ENCODE data around the gene COL11A2.

DNA sequence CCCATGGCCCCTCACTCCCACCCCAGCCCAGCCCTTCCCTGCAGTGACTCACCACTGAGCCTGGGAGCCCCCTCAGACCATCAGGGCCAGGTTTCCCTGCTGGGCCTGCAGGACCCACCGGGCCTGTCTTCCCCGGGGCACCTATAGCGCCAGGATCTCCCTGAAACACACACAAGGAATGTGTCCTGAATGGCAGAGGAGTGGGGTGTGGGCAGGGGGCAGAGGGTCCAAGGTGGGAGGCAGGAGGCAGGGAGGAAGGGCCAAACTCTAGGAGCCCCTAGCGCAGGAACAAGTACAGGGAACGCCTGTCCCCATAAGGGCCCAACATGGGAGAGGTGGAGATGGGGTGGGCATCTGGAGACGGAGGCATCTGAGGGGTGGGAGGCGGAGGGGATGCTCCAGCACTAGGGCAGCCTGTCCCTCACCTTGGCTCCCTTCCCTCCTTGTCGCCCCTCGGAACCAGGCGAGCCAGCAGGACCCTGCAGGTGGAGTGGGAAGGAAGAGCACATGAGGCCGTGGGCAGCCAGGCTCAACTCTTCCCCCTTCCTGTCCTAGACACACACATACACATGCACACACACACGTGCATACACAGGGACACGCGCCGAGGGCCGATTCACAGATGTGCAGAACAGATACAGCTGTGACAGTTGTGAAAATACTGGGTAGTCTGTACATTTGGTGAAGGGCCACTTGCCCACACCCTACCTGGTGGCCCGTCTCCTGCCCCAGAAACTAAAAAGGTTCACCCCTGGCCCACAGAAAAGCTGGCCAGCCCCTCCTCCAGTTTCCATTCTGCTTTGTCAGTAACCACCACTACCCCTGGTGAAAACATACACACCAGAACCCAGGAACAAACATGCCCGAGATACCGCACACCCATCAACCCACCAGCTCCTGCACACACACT is 24.6 kb downstream of the COL11A2 start:
- TF ChIP-seq, protein P1, sequence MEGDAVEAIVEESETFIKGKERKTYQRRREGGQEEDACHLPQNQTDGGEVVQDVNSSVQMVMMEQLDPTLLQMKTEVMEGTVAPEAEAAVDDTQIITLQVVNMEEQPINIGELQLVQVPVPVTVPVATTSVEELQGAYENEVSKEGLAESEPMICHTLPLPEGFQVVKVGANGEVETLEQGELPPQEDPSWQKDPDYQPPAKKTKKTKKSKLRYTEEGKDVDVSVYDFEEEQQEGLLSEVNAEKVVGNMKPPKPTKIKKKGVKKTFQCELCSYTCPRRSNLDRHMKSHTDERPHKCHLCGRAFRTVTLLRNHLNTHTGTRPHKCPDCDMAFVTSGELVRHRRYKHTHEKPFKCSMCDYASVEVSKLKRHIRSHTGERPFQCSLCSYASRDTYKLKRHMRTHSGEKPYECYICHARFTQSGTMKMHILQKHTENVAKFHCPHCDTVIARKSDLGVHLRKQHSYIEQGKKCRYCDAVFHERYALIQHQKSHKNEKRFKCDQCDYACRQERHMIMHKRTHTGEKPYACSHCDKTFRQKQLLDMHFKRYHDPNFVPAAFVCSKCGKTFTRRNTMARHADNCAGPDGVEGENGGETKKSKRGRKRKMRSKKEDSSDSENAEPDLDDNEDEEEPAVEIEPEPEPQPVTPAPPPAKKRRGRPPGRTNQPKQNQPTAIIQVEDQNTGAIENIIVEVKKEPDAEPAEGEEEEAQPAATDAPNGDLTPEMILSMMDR (IDR thresholded peaks at IDR 0.05; ENCODE audit: low read depth, low read length), result no peak
- TF ChIP-seq POLR2A (IDR thresholded peaks at IDR 0.05; ENCODE audit: extremely low read depth, insufficient read length), result no peak
- TF ChIP-seq, protein P2, sequence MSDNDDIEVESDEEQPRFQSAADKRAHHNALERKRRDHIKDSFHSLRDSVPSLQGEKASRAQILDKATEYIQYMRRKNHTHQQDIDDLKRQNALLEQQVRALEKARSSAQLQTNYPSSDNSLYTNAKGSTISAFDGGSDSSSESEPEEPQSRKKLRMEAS (IDR thresholded peaks at IDR 0.05; ENCODE audit: low read depth, low read length), result no peak

Measured in NB4 (cell line).